T-helper 2 cell (primary cell): ENCODE measurements around the gene ACTR3.
"Not testable (repeated sequence)": the region's sequence is repeated elsewhere in the genome, so short reads cannot be mapped to it uniquely, and the experiment has no call there.

ENCODE experiments used
- DNase-seq, 5 experiments: peaks; one replicate each; pipeline versions ENCODE4 v3.0.0 to v3.0.0-alpha.2; 2012 to 2022
- total RNA-seq, 2 donors: gene quantifications; one replicate each; lab custom pipeline; 2026; lab: John Stamatoyannopoulos, UW

ACTR3 gene
- 274 to 376 reads per million in 2 donors for total RNA-seq

GRCh38 chr2:113889471-113890252 lies at the start of gene ACTR3:
Gene ACTR3, plus strand, starts transcription at chr2:113890089. Its CDS starts 191 bp downstream, at chr2:113890280.
- DNase-seq: peak; percentile 93 to 99 (median 97)

- no peak for DNase-seq
These were observed 49.4 kb upstream of the ACTR3 start for GRCh38 chr2:113840518-113840917.

GRCh38 chr2:113842919-113843736 lies 46.8 kb upstream of the ACTR3 start:
- DNase-seq: no peak

GRCh38 chr2:113843737-113844050 lies 46.2 kb upstream of the ACTR3 start:
- not testable (repeated sequence) for DNase-seq

GRCh38 chr2:113845261-113845660 lies 44.6 kb upstream of the ACTR3 start:
- no peak for DNase-seq

GRCh38 chr2:113845796-113846195 lies 44.1 kb upstream of the ACTR3 start:
- DNase-seq: not testable (repeated sequence)

GRCh38 chr2:113846429-113846828 lies 43.5 kb upstream of the ACTR3 start:
- DNase-seq: no peak

- DNase-seq: no peak
These were observed 42.7 kb upstream of the ACTR3 start for GRCh38 chr2:113847144-113847543.

- DNase-seq: peak in 1 of 5 experiments; percentile 38
These were observed 41.0 kb upstream of the ACTR3 start for GRCh38 chr2:113848758-113849415.

GRCh38 chr2:113850687-113851086 lies 39.2 kb upstream of the ACTR3 start:
- DNase-seq: no peak

GRCh38 chr2:113851640-113852039 lies 38.2 kb upstream of the ACTR3 start:
- no peak for DNase-seq

- DNase-seq: no peak
These were observed 35.7 kb upstream of the ACTR3 start for GRCh38 chr2:113854208-113854607.

GRCh38 chr2:113854970-113855740 lies 34.7 kb upstream of the ACTR3 start:
- DNase-seq: no peak

GRCh38 chr2:113857464-113857863 lies 32.4 kb upstream of the ACTR3 start:
- DNase-seq: no peak

GRCh38 chr2:113858764-113859163 lies 31.1 kb upstream of the ACTR3 start:
- DNase-seq: no peak

- DNase-seq: no peak
These were observed 28.1 kb upstream of the ACTR3 start for GRCh38 chr2:113861740-113862139.

- no peak for DNase-seq
These were observed 26.7 kb upstream of the ACTR3 start for GRCh38 chr2:113863144-113863543.

GRCh38 chr2:113867571-113867970 lies 22.3 kb upstream of the ACTR3 start:
- DNase-seq: no peak

- no peak for DNase-seq
These were observed 20.6 kb upstream of the ACTR3 start for GRCh38 chr2:113869253-113869652.

GRCh38 chr2:113872201-113872600 lies 17.7 kb upstream of the ACTR3 start:
- no peak for DNase-seq

- no peak for DNase-seq
These were observed 16.0 kb upstream of the ACTR3 start for GRCh38 chr2:113873867-113874266.

GRCh38 chr2:113875135-113875534 lies 14.8 kb upstream of the ACTR3 start:
- DNase-seq: no peak
